Colon (tissue), 2 donors: ENCODE measurements around the gene TNK1.

Source experiments
- FAIRE-seq: peaks from 2 replicates; lab custom pipeline; 2012; peaks lifted over from hg19 to GRCh38; lab: Jason Lieb, UNC
- donor health status: control.
- donor health status: control.

The TNK1 gene

DNA sequence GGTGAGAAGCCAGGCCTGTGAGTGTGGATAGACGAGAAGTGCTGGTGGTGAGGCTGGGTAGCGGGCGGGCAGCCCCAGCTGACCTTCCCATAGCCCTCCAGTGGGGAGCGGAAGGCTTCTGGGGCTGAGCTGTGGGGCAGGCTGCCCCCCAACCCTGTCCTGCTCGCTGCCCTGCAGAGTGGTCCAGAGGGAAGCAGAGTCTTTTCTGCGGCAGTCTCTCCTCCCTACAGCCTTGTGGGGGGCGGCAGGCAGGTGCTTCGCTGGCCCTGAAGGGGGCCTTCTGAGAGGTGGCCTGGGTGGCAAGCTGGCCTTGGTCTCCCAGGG is 30.5 kb downstream of the TNK1 start:
- FAIRE-seq: no peak

DNA sequence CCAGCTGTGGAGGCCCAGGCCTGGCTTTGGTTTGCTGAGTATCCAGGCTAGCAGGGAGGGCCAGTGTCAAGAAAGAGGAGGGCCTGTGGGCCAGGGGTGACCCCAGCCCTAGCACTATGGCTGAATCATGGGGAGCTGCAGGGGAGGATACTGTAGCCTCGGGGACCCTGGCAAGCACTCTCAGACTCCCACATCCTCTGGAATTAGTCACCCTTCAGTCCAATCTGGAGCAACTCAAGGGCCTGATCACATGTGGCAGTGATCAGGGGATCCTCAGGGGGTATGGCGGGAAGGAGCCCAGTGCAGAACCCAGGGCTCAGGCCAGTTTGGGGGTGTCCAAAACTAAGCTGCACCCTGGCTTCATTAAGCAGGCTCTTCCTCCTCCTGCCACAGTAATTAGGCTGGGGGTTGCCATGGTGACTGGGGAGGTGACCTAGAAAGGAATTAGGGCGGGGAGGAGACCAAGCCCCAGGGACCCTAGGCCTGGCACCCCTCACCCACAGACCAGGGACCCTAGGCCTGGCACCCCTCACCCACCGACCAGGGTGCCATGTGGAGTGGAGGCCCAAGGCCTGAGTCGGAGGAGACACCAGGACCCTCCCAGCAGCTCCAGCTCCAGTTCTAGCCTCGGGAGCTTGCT is 32.6 kb downstream of the TNK1 start:
- FAIRE-seq: no peak

DNA sequence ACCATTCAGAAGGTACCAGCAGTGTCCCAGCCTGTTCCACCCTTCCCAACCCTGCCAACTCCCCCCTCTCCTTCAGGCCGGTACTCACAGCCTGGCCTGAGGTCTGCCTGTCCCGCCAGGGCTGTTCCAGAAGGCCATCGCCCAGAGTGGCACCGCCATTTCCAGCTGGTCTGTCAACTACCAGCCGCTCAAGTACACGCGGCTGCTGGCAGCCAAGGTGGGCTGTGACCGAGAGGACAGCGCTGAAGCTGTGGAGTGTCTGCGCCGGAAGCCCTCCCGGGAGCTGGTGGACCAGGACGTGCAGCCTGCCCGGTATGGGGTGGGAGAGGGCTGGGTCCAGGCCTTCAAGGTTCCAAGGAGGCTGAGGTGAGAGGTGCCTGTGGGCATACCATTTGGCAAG is 33.9 kb downstream of the TNK1 start:
- no peak for FAIRE-seq

DNA sequence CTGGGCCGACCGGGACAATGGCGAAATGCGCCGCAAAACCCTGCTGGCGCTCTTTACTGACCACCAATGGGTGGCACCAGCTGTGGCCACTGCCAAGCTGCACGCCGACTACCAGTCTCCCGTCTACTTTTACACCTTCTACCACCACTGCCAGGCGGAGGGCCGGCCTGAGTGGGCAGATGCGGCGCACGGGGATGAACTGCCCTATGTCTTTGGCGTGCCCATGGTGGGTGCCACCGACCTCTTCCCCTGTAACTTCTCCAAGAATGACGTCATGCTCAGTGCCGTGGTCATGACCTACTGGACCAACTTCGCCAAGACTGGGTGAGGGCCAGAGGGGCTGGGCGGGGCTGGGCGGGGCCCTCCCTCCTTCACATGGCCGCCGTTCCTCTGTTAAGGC is 34.9 kb downstream of the TNK1 start:
- no peak for FAIRE-seq

DNA sequence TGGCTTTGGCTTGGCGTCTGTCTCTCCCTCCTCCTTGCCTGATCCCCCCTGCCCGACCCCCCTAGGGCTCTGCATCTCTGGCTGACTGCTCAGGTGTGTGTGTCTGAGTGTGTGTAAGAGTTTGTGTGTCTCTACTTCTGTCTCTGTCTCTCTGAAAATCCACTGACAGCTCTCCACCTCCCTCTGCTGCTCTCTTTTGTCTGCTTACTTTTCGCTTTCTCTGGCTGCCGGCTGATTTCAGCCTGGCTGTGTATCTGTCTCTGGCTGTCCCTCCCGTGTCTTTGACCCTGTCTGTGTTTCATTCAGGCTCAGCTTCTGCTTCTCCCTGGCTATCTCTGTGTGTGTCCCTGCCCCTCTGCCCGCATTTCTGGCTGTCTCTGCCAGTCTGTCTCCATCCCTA is 35.4 kb downstream of the TNK1 start:
- FAIRE-seq: no peak

DNA sequence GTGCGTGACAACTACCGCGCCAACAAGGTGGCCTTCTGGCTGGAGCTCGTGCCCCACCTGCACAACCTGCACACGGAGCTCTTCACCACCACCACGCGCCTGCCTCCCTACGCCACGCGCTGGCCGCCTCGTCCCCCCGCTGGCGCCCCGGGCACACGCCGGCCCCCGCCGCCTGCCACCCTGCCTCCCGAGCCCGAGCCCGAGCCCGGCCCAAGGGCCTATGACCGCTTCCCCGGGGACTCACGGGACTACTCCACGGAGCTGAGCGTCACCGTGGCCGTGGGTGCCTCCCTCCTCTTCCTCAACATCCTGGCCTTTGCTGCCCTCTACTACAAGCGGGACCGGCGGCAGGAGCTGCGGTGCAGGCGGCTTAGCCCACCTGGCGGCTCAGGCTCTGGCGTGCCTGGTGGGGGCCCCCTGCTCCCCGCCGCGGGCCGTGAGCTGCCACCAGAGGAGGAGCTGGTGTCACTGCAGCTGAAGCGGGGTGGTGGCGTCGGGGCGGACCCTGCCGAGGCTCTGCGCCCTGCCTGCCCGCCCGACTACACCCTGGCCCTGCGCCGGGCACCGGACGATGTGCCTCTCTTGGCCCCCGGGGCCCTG is 36.3 kb downstream of the TNK1 start:
- FAIRE-seq: no peak

DNA sequence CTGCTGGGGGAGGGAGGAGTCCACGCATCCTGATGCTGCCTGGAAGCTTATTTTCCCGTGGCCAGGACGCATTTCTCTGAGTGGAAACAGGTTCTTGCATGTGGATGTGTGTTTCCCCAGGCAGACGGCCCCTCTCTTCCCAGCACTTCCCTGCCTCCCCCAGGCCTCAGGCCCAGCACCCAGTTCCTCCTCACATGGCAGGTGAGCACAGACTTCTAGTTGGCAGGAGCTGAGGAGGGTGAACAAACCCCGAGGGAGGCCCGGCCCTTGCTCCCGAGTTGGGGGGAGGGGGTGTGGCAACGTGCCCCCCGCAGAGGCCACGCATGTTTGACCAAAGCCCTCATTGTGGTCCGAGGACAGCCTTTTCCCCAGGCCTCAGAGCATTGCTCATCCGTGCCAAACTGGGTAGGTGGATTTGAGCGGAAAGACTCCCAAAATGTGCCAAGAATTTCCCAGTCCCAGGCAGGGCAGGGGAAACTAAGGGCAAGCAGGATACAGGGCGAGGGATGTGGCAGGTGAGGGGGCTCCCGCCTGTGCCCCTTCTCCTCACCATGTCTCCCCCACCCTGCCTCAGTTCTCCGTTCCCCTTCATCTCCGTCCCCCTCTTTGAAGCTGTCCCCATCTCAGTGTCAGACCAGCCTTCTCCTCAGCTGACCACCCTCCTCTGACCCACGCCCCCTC is 37.7 kb downstream of the TNK1 start:
- no peak for FAIRE-seq

- FAIRE-seq: no peak
Observed at GRCh38 chr17:7419819-7420610, 39.1 kb downstream of the TNK1 start, which contains the start of gene SPEM1. TSS of gene SPEM1 (plus strand) at chr17:7420324. CDS start at chr17:7420385, 61 bp downstream.

GRCh38 chr17:7421186-7421585 is 40.3 kb downstream of the TNK1 start:
- FAIRE-seq: no peak

DNA sequence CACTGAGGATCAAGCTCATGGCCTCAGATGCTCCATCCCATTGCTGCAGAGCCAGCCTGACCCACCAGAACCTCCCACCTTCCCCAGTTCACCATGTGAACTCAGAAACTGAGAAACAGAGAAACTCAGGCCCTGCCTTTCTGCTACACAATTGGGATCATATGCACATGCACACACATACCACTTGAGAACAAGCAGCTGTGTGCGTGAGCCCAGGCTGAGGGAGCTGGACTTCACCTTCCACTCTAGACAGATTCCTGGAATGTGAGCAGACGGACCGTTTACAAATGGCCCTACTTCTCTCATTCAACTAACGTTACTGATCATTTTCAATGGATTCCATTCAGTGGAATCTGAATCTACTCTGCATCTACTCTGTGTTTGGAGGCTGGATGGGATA is 42.8 kb downstream of the TNK1 start:
- FAIRE-seq: no peak

GRCh38 chr17:7425316-7425715 is 44.4 kb downstream of the TNK1 start, which contains the start of gene SPEM2:
TSS of gene SPEM2 (plus strand) at chr17:7425616. CDS start at chr17:7425689, 73 bp downstream.
- FAIRE-seq: no peak

DNA sequence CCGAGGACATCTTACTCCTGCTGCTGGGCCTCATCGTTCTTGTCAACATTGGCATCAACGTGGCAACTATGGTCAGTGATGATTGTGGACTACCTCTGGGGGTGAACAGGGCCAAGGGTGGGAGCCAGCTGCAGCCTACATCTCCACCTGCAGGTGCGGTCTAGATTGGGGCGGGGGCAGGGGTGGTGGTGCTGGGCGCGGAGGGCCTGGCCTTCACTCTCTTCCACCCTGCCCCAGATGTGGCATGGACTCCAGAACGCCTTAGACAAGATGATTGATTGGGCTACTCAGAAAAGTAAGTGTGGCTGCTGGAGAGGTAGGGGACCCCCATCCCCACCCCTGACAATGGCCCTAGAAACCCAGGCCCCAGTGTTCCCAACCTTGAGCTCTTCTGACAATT is 44.9 kb downstream of the TNK1 start:
- no peak for FAIRE-seq

- FAIRE-seq: no peak
Observed at GRCh38 chr17:7426203-7426863, 45.4 kb downstream of the TNK1 start.

GRCh38 chr17:7426896-7427489 is 46.1 kb downstream of the TNK1 start:
- no peak for FAIRE-seq

DNA sequence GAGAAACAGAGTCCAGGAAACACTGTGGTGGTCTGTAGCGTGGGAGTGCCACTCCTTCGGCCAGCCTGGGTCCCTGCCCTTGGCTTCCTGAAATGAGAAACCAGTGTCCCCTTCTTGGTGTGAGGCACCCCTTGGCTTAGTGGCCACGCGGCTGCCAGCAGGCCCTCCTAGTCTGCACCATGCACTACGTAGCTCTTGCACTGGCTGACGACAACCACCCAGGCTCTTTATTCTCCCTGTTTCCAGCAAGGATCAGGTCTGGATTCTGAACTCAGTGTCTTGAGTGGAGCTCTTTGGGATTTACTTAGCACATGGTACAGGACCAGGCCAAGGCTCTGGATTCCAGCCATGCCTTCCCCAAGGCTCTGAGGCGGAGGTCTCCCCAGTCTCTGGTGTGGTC is 46.7 kb downstream of the TNK1 start:
- FAIRE-seq: no peak

DNA sequence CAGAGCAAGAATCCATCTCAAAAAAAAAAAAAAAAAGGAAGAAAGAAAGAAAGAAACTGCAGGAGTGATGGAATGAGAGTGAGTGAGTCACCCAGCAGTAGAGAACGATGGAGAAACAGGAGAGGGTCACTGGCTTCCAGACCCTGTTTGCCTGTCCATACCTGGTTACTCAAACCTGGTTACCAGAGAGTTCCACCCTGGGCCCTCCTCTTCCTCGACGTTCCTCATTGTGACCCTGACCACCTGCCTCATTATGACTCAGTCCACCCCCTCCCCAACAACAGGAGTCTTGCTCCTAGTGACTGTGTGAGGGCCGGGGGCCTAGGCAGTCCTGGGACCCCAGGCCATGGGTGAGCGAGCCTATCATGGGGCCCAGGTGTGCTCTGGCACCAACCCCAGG is 47.7 kb downstream of the TNK1 start, which contains the start of gene SPEM3:
Gene SPEM3 (plus strand): TSS at position 301 of the 400 bp plus-strand sequence. CDS start 46 bp downstream, at position 347.
- no peak for FAIRE-seq

DNA sequence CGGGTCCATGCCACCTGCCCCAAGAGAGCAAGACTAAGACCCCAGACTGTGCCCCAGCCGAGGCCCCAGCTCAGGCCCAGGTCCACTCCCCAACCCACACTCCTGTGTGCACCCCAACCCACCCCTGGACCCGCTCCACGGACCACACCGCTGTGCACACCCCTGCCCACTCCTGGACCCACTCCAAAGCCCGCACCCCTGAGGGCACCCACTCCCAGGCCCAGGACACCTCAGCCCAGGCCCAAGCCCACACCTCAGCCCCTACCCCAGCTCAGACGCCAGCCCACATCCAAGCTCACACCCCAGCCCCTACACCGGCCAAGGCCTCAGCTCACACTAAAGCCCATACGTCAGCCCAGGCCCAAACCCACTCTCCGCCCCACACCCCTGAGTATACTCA is 48.8 kb downstream of the TNK1 start:
- no peak for FAIRE-seq

DNA sequence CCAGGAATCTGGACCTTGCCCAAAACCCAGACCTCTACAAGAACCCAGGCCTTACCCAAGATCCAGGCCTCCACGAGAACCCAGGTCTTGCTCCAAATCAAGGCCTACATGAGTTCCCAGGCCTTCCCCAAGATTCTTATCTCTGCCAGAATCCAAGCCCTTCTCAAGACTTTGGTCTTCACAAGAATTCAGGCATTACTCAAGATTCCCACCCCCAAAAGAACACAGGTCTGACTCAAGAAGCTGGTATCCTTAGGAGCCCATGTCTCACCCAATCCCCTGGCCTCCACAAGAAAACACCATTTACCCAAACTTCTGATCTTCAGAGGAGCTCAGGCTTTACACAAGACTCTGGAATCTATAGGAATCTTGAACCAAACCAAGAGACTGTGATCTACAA is 50.3 kb downstream of the TNK1 start:
- FAIRE-seq: no peak

DNA sequence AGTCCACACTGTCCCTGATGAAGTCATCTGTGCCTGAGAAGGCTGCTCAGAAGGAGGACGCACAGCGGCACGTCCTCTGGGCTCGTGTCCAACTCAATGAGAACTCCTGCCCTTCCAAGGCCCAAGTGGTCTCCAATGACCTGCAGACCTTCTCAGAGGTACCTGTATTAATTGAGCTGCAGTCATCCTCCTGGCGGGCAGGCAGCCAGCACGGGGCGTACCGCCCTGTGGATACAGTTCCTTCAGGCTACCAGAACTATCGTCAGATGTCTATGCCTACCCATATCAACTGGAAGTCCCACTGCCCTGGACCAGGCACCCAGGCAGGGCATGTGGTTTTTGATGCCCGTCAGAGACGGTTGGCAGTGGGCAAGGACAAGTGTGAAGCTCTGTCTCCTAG is 51.4 kb downstream of the TNK1 start:
- FAIRE-seq: no peak

GRCh38 chr17:7435676-7436555 is 55.0 kb downstream of the TNK1 start:
- no peak for FAIRE-seq
